Measurements from ENCODE around the gene THBS3.

The THBS3 gene

DNA sequence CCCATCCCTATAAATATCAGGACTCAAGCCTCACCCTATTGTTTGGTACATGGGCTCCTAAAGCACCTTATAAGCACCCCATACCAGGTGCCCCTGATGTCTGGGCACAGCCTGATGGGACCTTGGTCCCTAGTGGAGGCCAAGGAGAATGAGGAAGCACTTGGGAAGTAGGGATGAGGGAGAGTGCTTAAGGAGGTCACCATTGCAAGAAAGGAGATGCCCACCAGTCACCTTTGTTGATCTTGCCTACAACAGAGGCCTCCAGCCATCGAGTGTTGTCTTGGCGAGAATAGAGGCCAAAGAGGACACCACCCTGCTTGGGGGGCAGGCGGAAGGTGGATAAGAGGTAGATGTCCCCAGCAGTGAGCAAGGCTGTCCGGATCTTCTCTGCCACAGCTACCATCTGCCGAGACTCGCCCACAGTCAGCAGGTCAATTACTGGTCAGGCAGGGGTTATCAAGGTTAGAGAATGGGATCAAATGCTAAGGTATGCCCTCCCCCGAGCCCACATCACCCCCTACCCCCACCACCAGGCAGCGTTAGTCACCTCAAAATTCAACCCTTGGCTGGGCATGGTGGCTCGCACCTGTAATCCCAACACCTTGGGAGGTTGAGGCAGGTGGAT, 1.6 kb downstream of the THBS3 start:
- no peak for TF ChIP-seq CTCF (IDR thresholded peaks at IDR 0.05; ENCODE audit: poor library complexity, severe bottlenecking)
- Histone ChIP-seq H3K4me3 (ENCODE audit: severe bottlenecking) (no peak overlapping the region), H3K36me3 (ENCODE audit: low read depth) (peaks cover 8% of the 10 kb centered on the region; the same call in 1 of the 2 replicates), H3K27me3 (ENCODE audit: insufficient read depth, poor library complexity, severe bottlenecking) (no peaks in the 10 kb centered on the region), H3K4me1 (ENCODE audit: insufficient read depth, poor library complexity, severe bottlenecking) (peaks cover 3% of the 10 kb centered on the region), H3K9me3 (ENCODE audit: severe bottlenecking) (no peaks in the 10 kb centered on the region), H3K27ac (ENCODE audit: poor library complexity, severe bottlenecking) (no peak overlapping the region)
- DNase-seq (ENCODE audit: low spot score) (no peak), ATAC-seq (ENCODE audit: low read depth) (no peak)

DNA sequence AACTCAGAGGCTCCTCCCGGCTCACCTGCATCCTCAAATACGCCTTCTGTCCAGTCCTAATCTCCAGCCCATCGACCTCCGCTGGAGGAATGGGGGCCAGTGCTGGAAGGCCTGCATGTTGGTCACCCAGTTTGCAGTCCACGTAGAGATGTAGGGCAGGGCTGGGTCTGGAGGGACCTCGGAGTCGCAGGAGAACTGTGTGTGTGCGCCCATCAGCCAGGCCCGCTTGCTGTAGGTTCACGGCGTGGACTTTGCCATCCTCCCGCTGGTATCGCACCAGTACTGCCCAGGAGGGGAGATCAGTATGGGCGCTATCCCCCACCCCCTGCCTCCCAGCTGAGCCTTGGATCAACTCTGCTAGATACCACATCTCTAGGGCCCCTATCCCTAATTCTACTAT, 2.7 kb downstream of the THBS3 start:
- Histone ChIP-seq H3K4me3 (ENCODE audit: severe bottlenecking) (no peak overlapping the region), H3K36me3 (ENCODE audit: low read depth) (no peaks in the 10 kb centered on the region), H3K9me3 (ENCODE audit: severe bottlenecking) (no peaks in the 10 kb centered on the region), H3K4me1 (ENCODE audit: insufficient read depth, poor library complexity, severe bottlenecking) (peaks cover 3% of the 10 kb centered on the region), H3K27ac (ENCODE audit: poor library complexity, severe bottlenecking) (no peak overlapping the region), H3K27me3 (ENCODE audit: insufficient read depth, poor library complexity, severe bottlenecking) (no peaks in the 10 kb centered on the region)
- no peak for DNase-seq (ENCODE audit: low spot score)
- no peak for ATAC-seq (ENCODE audit: low read depth)
- no peak for TF ChIP-seq CTCF (IDR thresholded peaks at IDR 0.05; ENCODE audit: poor library complexity, severe bottlenecking)

GRCh38 chr1:155202731-155203515, 4.8 kb downstream of the THBS3 start:
- H3K9me3 ChIP-seq (ENCODE audit: severe bottlenecking), result no peaks in the 10 kb centered on the region
- no peak overlapping the region for H3K4me3 ChIP-seq (ENCODE audit: severe bottlenecking)
- no peaks in the 10 kb centered on the region for H3K27me3 ChIP-seq (ENCODE audit: insufficient read depth, poor library complexity, severe bottlenecking)
- no peak overlapping the region for H3K27ac ChIP-seq (ENCODE audit: poor library complexity, severe bottlenecking)
- TF ChIP-seq CTCF (IDR thresholded peaks at IDR 0.05; ENCODE audit: poor library complexity, severe bottlenecking), result no peak
- no peaks in the 10 kb centered on the region for H3K4me1 ChIP-seq (ENCODE audit: insufficient read depth, poor library complexity, severe bottlenecking)
- DNase-seq (ENCODE audit: low spot score) (no peak), ATAC-seq (ENCODE audit: low read depth) (no peak)
- 0 out of 2 replicates have a peak, but pooled peaks cover 3% of the 10 kb centered on the region for H3K36me3 ChIP-seq (ENCODE audit: low read depth)

DNA sequence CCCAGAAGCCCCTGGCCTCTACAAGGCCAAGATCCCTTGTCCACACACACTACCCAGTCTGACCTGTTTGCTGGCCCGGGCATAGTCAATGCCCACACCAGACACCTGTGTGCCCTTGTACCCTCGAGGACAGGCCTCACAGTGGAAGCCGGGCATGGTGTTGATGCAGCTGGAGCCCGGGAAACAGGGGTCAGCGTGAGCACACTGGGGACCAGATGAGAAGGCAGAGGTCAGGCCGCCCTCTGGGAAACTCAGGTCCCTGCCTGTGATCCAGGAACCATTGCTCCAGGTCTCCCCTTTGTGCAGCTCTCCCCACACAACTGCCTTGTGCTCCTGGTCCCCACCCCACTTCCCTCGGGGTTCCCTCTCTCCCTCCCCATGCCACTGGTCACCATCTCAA, 5.5 kb downstream of the THBS3 start:
- ATAC-seq (ENCODE audit: low read depth) (no peak), DNase-seq (ENCODE audit: low spot score) (no peak)
- no peaks in the 10 kb centered on the region for H3K9me3 ChIP-seq (ENCODE audit: severe bottlenecking)
- no peaks in the 10 kb centered on the region for H3K4me1 ChIP-seq (ENCODE audit: insufficient read depth, poor library complexity, severe bottlenecking)
- H3K27ac ChIP-seq (ENCODE audit: poor library complexity, severe bottlenecking), result no peak overlapping the region
- no peak for TF ChIP-seq CTCF (IDR thresholded peaks at IDR 0.05; ENCODE audit: poor library complexity, severe bottlenecking)
- no peak overlapping the region for H3K4me3 ChIP-seq (ENCODE audit: severe bottlenecking)
- H3K36me3 ChIP-seq (ENCODE audit: low read depth), result 0 out of 2 replicates have a peak, but pooled peaks cover 3% of the 10 kb centered on the region
- no peaks in the 10 kb centered on the region for H3K27me3 ChIP-seq (ENCODE audit: insufficient read depth, poor library complexity, severe bottlenecking)

DNA sequence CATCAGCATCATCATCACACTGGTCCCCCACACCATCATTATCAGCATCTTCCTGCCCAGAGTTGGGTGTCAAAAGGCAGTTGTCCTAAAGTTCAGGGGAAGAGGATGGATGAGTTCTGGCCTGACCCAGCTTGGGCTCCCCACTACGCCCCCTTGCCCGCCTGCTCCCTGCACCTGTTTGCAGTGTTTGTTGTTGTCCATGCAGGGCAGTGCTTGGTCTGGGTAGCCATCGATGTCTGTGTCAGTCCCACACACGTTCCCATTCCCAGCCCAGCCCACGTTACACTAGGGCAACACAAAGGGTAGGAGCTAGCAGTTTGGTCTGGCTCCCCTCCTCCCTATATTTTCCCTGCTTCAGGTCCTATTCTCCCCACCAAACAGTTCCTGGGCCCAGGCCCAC, 6.8 kb downstream of the THBS3 start:
- Histone ChIP-seq H3K4me3 (ENCODE audit: severe bottlenecking) (no peak overlapping the region), H3K27ac (ENCODE audit: poor library complexity, severe bottlenecking) (no peak overlapping the region), H3K36me3 (ENCODE audit: low read depth) (0 out of 2 replicates have a peak, but pooled peaks cover 5% of the 10 kb centered on the region), H3K9me3 (ENCODE audit: severe bottlenecking) (no peaks in the 10 kb centered on the region), H3K27me3 (ENCODE audit: insufficient read depth, poor library complexity, severe bottlenecking) (no peaks in the 10 kb centered on the region), H3K4me1 (ENCODE audit: insufficient read depth, poor library complexity, severe bottlenecking) (no peaks in the 10 kb centered on the region)
- no peak for DNase-seq (ENCODE audit: low spot score)
- no peak for ATAC-seq (ENCODE audit: low read depth)
- no peak for TF ChIP-seq CTCF (IDR thresholded peaks at IDR 0.05; ENCODE audit: poor library complexity, severe bottlenecking)
